Ovary (tissue), 3 donors: ENCODE results near the gene CDC20B.
A peak's percentile ranks its signal among the peaks of the same experiment; 100 is the strongest.

ENCODE experiments used
- POLR2A ChIP-seq: fragments of 450-650 bp; IDR thresholded peaks from one replicate; pipeline ENCODE4 v1.6.1; 2017; ENCODE audit warnings: antibody characterized with exemption, mild to moderate bottlenecking, moderate library complexity
- TF ChIP-seq, protein P1 (sequence below), 3 donors: fragments of 450-650 bp in 2 of 3; fragments of 200-600 bp in 1 of 3; IDR thresholded peaks; one replicate each; pipeline versions ENCODE4 v1.5.1 to v1.8.0; 2016 to 2022; ENCODE audit warnings: antibody characterized with exemption in 3 of 3, mild to moderate bottlenecking in 1 of 3
- donor health status: DM: no; HTN: no; CAD: no.

DNA sequence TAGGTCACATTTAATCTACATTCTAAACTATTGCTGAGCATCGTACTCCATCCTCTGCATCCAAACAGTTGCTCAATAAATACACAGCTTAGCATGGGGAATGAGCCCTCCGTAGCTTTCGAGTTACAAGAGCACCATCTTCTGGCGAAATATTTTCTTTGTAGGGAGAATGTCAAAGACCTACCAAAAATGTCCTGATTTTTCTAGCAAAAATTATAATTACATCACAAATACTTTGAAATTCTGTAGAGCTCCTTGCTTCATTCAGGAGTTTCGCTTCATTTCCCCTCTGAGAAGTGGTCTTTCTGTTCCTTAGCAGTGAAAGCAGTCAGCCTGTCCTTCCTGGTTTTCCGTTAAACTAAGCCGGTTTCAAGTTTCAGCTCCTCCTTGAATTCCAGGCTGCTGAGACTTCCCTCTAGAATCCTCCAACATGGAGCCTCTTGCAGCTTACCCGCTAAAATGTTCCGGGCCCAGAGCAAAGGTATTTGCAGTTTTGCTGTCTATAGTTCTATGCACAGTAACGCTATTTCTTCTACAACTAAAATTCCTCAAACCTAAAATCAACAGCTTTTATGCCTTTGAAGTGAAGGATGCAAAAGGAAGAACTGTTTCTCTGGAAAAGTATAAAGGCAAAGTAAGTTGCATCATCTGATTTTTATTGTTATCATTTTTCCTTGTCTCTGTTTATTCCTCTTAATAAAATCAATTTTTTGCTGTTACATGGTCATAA lies 13.0 kb downstream of the CDC20B start, which contains the start of gene GPX8:
- TF ChIP-seq, protein P1, sequence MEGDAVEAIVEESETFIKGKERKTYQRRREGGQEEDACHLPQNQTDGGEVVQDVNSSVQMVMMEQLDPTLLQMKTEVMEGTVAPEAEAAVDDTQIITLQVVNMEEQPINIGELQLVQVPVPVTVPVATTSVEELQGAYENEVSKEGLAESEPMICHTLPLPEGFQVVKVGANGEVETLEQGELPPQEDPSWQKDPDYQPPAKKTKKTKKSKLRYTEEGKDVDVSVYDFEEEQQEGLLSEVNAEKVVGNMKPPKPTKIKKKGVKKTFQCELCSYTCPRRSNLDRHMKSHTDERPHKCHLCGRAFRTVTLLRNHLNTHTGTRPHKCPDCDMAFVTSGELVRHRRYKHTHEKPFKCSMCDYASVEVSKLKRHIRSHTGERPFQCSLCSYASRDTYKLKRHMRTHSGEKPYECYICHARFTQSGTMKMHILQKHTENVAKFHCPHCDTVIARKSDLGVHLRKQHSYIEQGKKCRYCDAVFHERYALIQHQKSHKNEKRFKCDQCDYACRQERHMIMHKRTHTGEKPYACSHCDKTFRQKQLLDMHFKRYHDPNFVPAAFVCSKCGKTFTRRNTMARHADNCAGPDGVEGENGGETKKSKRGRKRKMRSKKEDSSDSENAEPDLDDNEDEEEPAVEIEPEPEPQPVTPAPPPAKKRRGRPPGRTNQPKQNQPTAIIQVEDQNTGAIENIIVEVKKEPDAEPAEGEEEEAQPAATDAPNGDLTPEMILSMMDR (IDR thresholded peaks at IDR 0.05) = peak in 2 of 3 donors; percentile 42 to 56
- no peak for TF ChIP-seq POLR2A
